ENCODE results near the gene RANBP17.

DNA sequence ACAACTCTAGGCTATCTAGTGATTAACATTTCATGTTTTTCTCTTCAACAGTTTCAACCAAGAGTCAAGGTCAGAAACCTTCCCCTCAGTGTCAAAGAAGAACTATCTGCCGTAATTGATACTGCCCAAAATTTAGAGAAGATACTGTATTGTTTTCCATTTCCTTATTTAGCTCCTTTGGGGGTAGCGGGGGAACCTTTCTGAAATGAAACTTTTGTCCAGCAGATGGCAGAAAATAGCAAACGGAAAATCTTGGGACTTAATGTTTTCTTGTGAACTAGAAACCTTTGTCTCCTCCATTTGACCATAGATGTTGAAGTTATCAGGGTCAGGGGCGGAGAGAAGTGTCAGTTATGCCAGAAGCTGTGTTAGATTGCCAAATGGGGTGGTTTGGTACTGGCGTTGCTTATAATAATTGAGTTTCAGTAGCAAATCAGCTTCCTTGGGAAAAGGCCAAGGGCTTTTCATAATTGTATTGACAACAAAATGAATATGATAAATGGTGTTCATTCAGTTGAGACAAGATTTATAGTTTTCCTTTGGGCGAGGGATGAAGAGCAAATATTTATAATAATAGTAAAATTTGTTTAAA is 345.5 kb downstream of the RANBP17 start:
- TF ChIP-seq POLR2A (IDR thresholded peaks at IDR 0.05): no peak
- TF ChIP-seq, protein P1, sequence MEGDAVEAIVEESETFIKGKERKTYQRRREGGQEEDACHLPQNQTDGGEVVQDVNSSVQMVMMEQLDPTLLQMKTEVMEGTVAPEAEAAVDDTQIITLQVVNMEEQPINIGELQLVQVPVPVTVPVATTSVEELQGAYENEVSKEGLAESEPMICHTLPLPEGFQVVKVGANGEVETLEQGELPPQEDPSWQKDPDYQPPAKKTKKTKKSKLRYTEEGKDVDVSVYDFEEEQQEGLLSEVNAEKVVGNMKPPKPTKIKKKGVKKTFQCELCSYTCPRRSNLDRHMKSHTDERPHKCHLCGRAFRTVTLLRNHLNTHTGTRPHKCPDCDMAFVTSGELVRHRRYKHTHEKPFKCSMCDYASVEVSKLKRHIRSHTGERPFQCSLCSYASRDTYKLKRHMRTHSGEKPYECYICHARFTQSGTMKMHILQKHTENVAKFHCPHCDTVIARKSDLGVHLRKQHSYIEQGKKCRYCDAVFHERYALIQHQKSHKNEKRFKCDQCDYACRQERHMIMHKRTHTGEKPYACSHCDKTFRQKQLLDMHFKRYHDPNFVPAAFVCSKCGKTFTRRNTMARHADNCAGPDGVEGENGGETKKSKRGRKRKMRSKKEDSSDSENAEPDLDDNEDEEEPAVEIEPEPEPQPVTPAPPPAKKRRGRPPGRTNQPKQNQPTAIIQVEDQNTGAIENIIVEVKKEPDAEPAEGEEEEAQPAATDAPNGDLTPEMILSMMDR (IDR thresholded peaks at IDR 0.05): peak; percentile 22 to 54 (median 50)
